PC-3 (cell line): Measurements from ENCODE around the gene PDCD1LG2. TPM values are rescaled to one million over a fixed set of nuclear protein-coding genes. Genes with fewer than 3 reads are reported as not detected.

ENCODE experiments used
- ATAC-seq: fragments of 200-7000 bp; cut with Tn5 transposase; 2 replicates; pipeline ENCODE4 v1.9.1; 2020; ENCODE audit warnings: mild to moderate bottlenecking, moderate library complexity
- BruUV-seq: library from RNA; stranded (reverse); fragments of 400-500 nt; replicated peaks from 2 replicates; lab custom pipeline; 2021; lab: Mats Ljungman, UMichigan
- CTCF ChIA-PET: fragments of 300-600 bp; sonication (Branson Sonifier 250); formaldehyde crosslinking; loops from one replicate; lab custom pipeline; 2022; ENCODE audit warnings: antibody characterized with exemption; lab: Charles Lee
- POLR2A ChIA-PET: fragments of 300-600 bp; sonication (Branson Sonifier 250); formaldehyde crosslinking; loops from one replicate; lab custom pipeline; 2022; ENCODE audit warnings: antibody characterized with exemption; ENCODE audit not compliant: unreplicated experiment; lab: Charles Lee
- DNase-seq: peaks from one replicate; pipeline ENCODE4 v3.0.0-alpha.2; 2015
- H2AFZ ChIP-seq: fragments of 300-600 bp; sonication (generic); 2 replicates; pipeline ENCODE4 v1.6.0; 2016; ENCODE audit warnings: antibody characterized with exemption, low read length
- H3F3A ChIP-seq: fragments of 300-600 bp; sonication (generic); one replicate; pipeline ENCODE4 v1.6.0; 2017; ENCODE audit warnings: antibody characterized with exemption, low read length, control low read depth, mild to moderate bottlenecking; ENCODE audit not compliant: unreplicated experiment
- H3K27ac ChIP-seq: fragments of 300-600 bp; sonication (generic); 2 replicates; pipeline ENCODE4 v1.5.1; 2016; ENCODE audit warnings: mild to moderate bottlenecking, low read length
- H3K27me3 ChIP-seq: fragments of 300-600 bp; sonication (generic); 2 replicates; pipeline ENCODE4 v1.6.1; 2016; ENCODE audit warnings: low read length, mixed read lengths
- H3K36me3 ChIP-seq: fragments of 300-600 bp; sonication (generic); 2 replicates; pipeline ENCODE4 v1.6.1; 2016; ENCODE audit warnings: low read depth, mixed run types, low read length, mixed read lengths
- H3K4me1 ChIP-seq: fragments of 300-600 bp; sonication (generic); 2 replicates; pipeline ENCODE4 v1.5.1; 2016; ENCODE audit warnings: low read length; ENCODE audit not compliant: insufficient read depth
- H3K4me2 ChIP-seq: fragments of 300-600 bp; sonication (generic); 2 replicates; pipeline ENCODE4 v1.6.0; 2016; ENCODE audit warnings: low read length
- H3K4me3 ChIP-seq: fragments of 300-600 bp; sonication (generic); 2 replicates; pipeline ENCODE4 v1.5.1; 2016; ENCODE audit warnings: mild to moderate bottlenecking, low read length, mixed read lengths
- H3K79me2 ChIP-seq: fragments of 300-600 bp; sonication (generic); 2 replicates; pipeline ENCODE4 v1.6.1; 2017; ENCODE audit warnings: low read length, mixed read lengths
- H3K9ac ChIP-seq: fragments of 300-600 bp; sonication (generic); 2 replicates; pipeline ENCODE4 v1.6.0; 2016; ENCODE audit warnings: mild to moderate bottlenecking, low read length
- H3K9me2 ChIP-seq: fragments of 300-600 bp; sonication (generic); replicated peaks from 2 replicates; pipeline ENCODE4 v1.6.1; 2016; ENCODE audit warnings: mixed run types, low read length, mixed read lengths
- H3K9me3 ChIP-seq: fragments of 300-600 bp; sonication (generic); 2 replicates; pipeline ENCODE4 v1.6.1; 2016; ENCODE audit warnings: low read length, mixed read lengths
- H4K20me1 ChIP-seq: fragments of 300-600 bp; sonication (generic); 2 replicates; pipeline ENCODE4 v1.6.1; 2016; ENCODE audit warnings: low read length, mixed read lengths
- CTCF ChIP-seq: fragments of 300-600 bp; sonication (generic); conservative IDR thresholded peaks from 2 replicates; pipeline ENCODE4 v1.5.1; 2017; ENCODE audit warnings: antibody characterized with exemption, low read depth, mild to moderate bottlenecking, low read length
- EZH2 ChIP-seq: fragments of 300-600 bp; sonication (generic); IDR thresholded peaks from one replicate; pipeline ENCODE4 v1.6.1; 2017; ENCODE audit warnings: antibody characterized with exemption, mild to moderate bottlenecking, low read length; ENCODE audit not compliant: unreplicated experiment
- EZH2phosphoT487 ChIP-seq: fragments of 300-600 bp; sonication (generic); IDR thresholded peaks from 2 replicates; pipeline ENCODE4 v1.6.1; 2018; ENCODE audit warnings: mild to moderate bottlenecking, antibody characterized with exemption, low read length, borderline replicate concordance
- intact Hi-C: fragments of 100-400 bp; cut with micrococcal nuclease; formaldehyde crosslinking; loops from 2 replicates; pipeline ENCODE4 v1.9.0; 2023
- total RNA-seq: library from RNA; depleted of rRNA; stranded (reverse); fragments of >200 nt; gene quantifications from 2 replicates; pipeline ENCODE4 v1.2.3, GENCODE V29; 2014

Gene PDCD1LG2
- total RNA-seq, 1 experiment from 2014 or later = 1.4 TPM

DNA sequence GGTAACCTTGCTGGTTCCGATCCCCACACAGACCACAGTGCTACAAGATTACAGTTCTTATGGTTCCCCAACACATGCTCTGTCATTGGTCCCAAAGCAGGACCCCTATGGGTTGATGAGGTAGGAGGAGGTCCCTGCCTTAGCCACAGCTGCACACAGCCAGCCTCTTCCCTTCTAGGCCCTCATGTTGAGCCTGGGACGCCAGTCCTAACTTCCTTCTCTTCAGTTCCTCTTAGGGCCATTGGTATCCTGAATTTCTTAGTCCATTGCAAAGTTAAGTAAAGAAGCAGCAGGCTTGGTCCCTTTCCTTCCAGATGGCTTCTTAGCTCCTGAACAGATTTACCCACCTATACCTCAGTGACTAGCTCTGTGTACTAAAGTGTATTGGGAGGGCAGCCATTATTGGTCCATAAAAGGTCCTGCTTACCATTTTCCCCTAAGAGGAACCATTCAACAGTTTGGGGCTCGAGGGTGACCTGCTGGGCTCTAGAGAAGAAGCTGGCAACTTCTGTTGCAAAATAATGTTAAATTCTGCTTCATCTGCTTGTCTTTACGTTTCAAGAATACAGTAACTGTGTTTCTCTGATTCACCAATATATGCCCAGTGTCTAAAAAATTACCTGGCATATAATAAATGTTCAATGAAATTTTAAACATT, 50.2 kb downstream of the PDCD1LG2 start:
- Histone ChIP-seq H3K79me2 (no peaks in the 10 kb centered on the region), H2AFZ (no peak overlapping the region), H3K4me1 (peaks cover 5% of the 10 kb centered on the region; the same call in 1 of the 2 replicates), H3K27ac (no peak overlapping the region), H3K4me2 (no peak overlapping the region), H4K20me1 (no peaks in the 10 kb centered on the region), H3K4me3 (no peak overlapping the region), H3F3A (no peaks in the 10 kb centered on the region), H3K36me3 (no peaks in the 10 kb centered on the region), H3K9ac (no peak overlapping the region), H3K9me2 (no peaks in the 10 kb centered on the region), H3K9me3 (no peaks in the 10 kb centered on the region), H3K27me3 (no peaks in the 10 kb centered on the region)
- no TSS peak for BruUV-seq
- CTCF ChIA-PET = no interaction called here
- POLR2A ChIA-PET = no interaction called here
- ATAC-seq (no peak), DNase-seq (no peak)
- no peak for TF ChIP-seq EZH2
- TF ChIP-seq CTCF = no peak
- TF ChIP-seq EZH2phosphoT487 = no peak
- intact Hi-C loops = no loop called here

GRCh38 chr9:5561828-5562488, 51.6 kb downstream of the PDCD1LG2 start:
- Histone ChIP-seq H2AFZ (no peak overlapping the region), H3K9me3 (no peaks in the 10 kb centered on the region), H3F3A (no peaks in the 10 kb centered on the region), H3K27me3 (no peaks in the 10 kb centered on the region), H3K27ac (no peak overlapping the region), H3K36me3 (no peaks in the 10 kb centered on the region), H3K79me2 (no peaks in the 10 kb centered on the region), H3K4me1 (peaks cover 4% of the 10 kb centered on the region; the same call in 1 of the 2 replicates), H4K20me1 (no peaks in the 10 kb centered on the region), H3K4me3 (no peak overlapping the region), H3K9me2 (no peaks in the 10 kb centered on the region), H3K9ac (no peak overlapping the region), H3K4me2 (no peak overlapping the region)
- intact Hi-C loops = no loop called here
- no peak for ATAC-seq
- DNase-seq = no peak
- ChIA-PET CTCF (no interaction called here), POLR2A (no interaction called here)
- BruUV-seq = no TSS peak
- TF ChIP-seq EZH2 (no peak), CTCF (no peak), EZH2phosphoT487 (no peak)

GRCh38 chr9:5562806-5563416, 52.6 kb downstream of the PDCD1LG2 start:
- POLR2A ChIA-PET = no interaction called here
- H3K9ac ChIP-seq = no peak overlapping the region

More at GRCh38 chr9:5562806-5563416, 52.6 kb downstream of the PDCD1LG2 start:
- TF ChIP-seq EZH2phosphoT487 (no peak), CTCF (no peak)
- Histone ChIP-seq H3K36me3 (no peaks in the 10 kb centered on the region), H3K9me2 (no peaks in the 10 kb centered on the region), H3K27ac (no peak overlapping the region), H3K4me2 (no peak overlapping the region), H2AFZ (no peak overlapping the region), H3K4me1 (peaks cover 4% of the 10 kb centered on the region; the same call in 1 of the 2 replicates), H4K20me1 (no peaks in the 10 kb centered on the region), H3K79me2 (no peaks in the 10 kb centered on the region), H3K4me3 (no peak overlapping the region), H3F3A (no peaks in the 10 kb centered on the region), H3K9me3 (no peaks in the 10 kb centered on the region), H3K27me3 (no peaks in the 10 kb centered on the region)
- CTCF ChIA-PET = no interaction called here
- BruUV-seq = no TSS peak
- no peak for ATAC-seq
- intact Hi-C loops = no loop called here
- no peak for DNase-seq
